ENCODE measurements around the gene MADD. TPM values are rescaled to one million over a fixed set of nuclear protein-coding genes. Genes with fewer than 3 reads are reported as not detected.

The MADD gene
- total and polyA plus RNA-seq, 2 donors = 28.9 to 32.9 TPM

DNA sequence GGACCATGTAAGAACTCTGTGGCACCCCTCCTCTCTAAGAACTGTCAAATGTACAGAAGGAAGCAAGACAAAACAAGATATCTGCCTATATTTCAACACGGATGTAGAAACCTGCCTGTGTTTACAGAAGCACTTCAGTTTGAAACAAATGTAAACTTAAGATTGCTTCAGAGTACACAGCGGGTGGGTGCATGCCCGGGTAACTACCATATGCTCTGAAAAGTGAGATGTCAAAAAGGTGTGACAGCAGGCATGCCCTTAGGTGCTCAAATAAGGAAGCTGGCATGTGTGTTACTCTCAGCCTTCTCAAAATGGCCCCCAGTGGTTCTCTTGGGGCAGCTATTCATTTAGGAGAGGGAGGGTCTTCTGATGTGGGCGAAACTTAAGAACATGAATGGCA, 26.5 kb upstream of the MADD start:
- no peak overlapping the region for H3K4me3 ChIP-seq (ENCODE audit: low read depth, low read length)
- H3K27ac ChIP-seq (ENCODE audit: low read depth) = no peak overlapping the region
- WGBS = 77% methylated on average over 4 of the region's 4 CpGs
- H3K4me1 ChIP-seq (ENCODE audit: insufficient read depth) = peaks cover 2% of the 10 kb centered on the region
- peaks cover 6% of the 10 kb centered on the region for H3K36me3 ChIP-seq (ENCODE audit: insufficient read depth)
- no peak for DNase-seq (ENCODE audit: extremely low spot score)

DNA sequence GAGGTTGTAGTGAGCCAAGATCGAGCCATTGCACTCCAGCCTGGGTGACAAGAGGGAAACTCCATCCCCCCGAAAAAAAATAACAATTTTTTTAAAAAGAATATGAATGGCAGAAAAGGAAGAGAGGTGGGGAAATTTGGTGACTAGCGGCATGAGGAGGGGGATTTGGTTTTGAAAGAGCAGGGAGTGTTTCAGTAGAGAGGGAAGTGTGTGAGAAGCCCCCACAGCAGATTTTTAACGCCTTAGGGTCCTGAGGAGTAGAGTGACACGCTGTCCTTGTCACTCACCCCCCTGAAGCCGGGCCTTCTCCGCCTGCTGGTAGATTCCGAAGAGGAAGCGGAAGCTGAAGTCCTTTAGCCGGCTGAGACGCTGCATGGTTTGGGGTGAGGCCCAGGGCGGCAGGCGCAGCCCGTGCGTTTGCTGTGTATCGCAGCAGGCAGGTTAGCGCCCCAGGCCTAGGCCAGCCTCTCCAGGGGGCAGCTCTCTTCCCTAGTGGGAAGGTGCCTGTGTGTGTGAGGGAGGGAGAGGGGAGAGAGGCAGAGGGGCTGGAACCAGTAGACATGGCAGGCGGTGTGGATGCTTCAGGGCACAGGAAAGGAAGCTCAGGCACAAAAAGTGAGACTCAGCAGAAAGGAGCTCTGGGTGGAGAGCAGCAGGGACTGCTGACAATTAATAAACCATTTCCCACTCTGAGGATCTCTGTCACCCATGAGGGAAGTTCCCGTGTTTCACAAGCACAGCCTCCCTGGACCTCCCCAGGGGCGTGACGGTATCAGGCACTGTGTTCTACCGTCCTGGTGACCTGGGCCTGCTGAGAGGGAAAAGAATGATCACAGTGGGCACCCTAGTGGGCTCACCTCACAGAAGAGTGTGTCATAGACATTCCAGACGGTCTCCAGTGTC, 25.2 kb upstream of the MADD start:
- H3K36me3 ChIP-seq (ENCODE audit: insufficient read depth) = peaks cover 6% of the 10 kb centered on the region

DNA sequence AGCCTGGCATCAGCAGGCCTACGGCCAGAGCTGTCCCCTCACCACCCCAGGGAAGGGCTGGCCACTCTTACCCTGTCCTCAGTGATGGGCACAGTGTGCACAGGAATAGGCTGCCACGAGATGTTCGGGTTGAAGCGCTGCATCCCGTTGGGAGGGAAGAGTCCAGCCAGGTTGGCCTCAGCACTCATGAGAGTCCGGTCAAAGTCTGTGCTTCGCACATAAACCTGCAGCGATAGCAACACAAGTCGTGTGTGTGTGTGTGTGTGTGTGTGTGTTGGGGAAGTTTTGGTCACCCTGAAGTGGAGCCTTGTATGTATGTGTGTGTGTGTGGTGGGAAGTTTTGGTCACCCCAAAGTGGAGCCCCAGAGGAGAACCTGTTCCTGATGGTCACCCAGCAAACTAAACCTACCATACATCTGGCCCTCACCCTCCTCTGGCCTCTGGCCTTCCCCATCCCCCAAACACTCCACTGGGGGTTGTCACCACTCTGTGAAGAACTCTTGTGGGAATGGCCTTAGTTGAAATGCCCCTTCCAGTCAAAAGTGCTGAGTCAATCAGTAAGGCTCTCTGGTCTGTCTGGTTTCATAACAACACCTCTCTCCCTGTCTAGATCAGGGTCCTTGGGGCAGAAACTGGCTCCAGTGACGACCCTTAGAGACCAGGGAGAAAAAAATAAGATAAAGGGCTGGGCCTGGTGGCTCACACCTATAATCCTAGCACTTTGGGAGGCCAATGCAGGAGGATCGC, 24.1 kb upstream of the MADD start:
- Histone ChIP-seq H3K27ac (ENCODE audit: low read depth) (no peak overlapping the region), H3K4me3 (ENCODE audit: low read depth, low read length) (no peak overlapping the region), H3K36me3 (ENCODE audit: insufficient read depth) (peaks cover 6% of the 10 kb centered on the region), H3K4me1 (ENCODE audit: insufficient read depth) (peaks cover 2% of the 10 kb centered on the region)
- DNase-seq (ENCODE audit: extremely low spot score) = no peak
- WGBS = 89% methylated on average over 11 of the region's 11 CpGs

More for the DNA sequence above, 25.2 kb upstream of the MADD start:
- H3K4me3 ChIP-seq (ENCODE audit: low read depth, low read length) = no peak overlapping the region
- DNase-seq (ENCODE audit: extremely low spot score) = no peak
- H3K4me1 ChIP-seq (ENCODE audit: insufficient read depth) = peaks cover 2% of the 10 kb centered on the region
- 90% methylated on average over 23 of the region's 23 CpGs for WGBS
- H3K27ac ChIP-seq (ENCODE audit: low read depth) = no peak overlapping the region

DNA sequence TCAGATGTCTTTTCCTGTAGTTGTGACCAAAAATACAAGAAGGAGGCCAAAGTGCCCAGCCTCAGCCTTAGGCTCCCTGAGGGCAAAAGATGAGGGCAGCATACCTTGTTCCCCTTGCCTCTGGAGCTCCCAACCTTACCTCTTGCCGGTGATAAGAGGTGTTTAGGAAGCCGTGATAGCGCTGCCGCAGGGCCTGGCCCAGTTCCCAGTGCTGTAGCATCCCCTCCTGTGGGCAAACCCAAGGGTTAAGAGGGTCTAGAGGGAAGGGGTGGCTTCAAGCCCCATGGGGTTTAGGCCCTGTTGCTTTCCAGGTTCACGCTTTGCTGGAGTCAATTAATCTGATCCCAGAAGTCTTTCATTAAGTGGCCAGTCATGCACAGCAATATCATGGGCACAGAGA, 22.4 kb upstream of the MADD start:
- Histone ChIP-seq H3K4me3 (ENCODE audit: low read depth, low read length) (no peak overlapping the region), H3K4me1 (ENCODE audit: insufficient read depth) (peaks cover 2% of the 10 kb centered on the region), H3K36me3 (ENCODE audit: insufficient read depth) (peaks cover 1% of the 10 kb centered on the region), H3K27ac (ENCODE audit: low read depth) (no peak overlapping the region)
- no peak for DNase-seq (ENCODE audit: extremely low spot score)
- 81% methylated on average over 5 of the region's 5 CpGs for WGBS

DNA sequence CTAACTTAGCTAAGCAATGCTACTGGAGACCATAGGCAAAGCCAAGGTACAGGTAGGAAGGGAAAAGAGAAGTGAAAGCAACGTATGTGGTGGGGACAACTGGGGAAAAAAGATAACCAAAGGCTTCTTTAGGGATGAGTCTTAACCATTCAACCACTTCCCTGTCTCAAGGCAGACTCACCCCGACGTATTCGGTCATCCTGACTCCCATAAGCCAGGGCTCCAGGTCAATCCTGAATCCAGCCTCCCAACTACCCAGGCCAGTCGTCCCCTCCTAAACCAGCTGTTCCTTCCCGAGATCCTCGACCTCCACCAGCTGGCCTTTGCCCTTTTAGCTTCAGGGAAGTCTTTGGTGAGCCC, 21.6 kb upstream of the MADD start:
- H3K4me1 ChIP-seq (ENCODE audit: insufficient read depth) = peaks cover 2% of the 10 kb centered on the region
- under 1% methylated on average over 7 of the region's 7 CpGs for WGBS
- peak overlapping the region; percentile 13 for H3K27ac ChIP-seq (ENCODE audit: low read depth)
- DNase-seq (ENCODE audit: extremely low spot score) = no peak
- H3K36me3 ChIP-seq (ENCODE audit: insufficient read depth) = peaks cover 1% of the 10 kb centered on the region
- peak overlapping the region; percentile 61 for H3K4me3 ChIP-seq (ENCODE audit: low read depth, low read length)

DNA sequence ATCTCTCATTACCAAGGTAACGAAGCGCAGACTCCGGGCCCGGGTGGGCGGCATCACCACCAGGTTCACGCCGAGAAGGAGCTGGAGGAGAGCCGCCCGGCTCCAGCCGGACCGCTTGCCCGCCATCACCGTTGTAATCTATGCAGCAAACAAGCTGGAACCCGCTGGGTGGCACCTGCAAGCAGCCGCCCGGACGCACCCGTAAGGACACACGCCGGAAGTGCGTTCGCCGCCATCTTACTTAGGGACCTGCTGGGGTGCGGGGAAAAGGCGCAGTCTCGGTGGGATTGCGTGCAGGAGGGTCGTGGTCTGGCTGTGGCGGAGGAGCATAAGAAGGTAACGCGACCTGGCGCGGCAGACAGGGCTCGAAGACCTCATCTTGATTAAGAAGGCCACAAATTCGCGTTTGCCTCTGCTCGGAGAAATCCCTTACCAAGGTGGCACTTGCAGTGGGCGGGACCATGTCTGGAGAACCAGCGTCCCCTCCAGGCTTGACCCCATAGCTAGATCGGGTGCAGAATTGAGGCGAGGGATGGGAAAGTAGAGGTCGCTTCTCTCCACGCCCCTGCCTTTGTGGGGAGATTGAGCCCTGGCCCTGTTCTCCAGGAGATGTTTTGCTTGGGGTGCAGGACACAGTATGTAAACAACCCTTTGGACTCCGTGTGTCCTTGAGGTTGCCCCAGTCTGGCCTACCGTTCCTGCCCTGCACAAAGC, 21.1 kb upstream of the MADD start, which contains the start of gene ACP2:
ACP2 (minus strand) TSS at position 151 of the 714 bp plus-strand sequence; CDS start at position 126, 25 bp downstream.
- Histone ChIP-seq H3K4me3 (ENCODE audit: low read depth, low read length) (peak within 1 kb of the TSS; percentile 61), H3K4me1 (ENCODE audit: insufficient read depth) (peaks cover 2% of the 10 kb centered on the region), H3K27ac (ENCODE audit: low read depth) (peak within 1 kb of the TSS; percentile 62), H3K36me3 (ENCODE audit: insufficient read depth) (peaks cover 1% of the 10 kb centered on the region)
- under 1% methylated on average over 45 of the region's 45 CpGs for WGBS
- DNase-seq (ENCODE audit: extremely low spot score) = no peak

DNA sequence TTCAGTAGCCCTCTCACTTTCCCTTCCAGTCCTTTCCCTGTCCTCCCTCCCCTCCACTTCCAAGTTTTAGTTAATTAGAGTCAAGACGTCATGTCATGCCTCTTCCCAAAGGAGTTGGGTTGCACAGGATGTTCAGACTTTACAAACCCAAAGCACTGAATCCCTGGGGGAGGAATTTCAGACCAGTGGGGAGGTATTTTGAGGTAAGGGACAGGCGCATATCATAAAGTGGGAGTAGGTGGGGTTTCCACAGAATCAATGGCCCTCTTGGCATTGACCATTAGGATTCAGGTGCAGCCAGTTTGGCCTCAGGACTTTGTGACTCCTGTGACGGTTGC, 20.6 kb upstream of the MADD start:
- 53% methylated on average over 3 of the region's 3 CpGs for WGBS
- H3K36me3 ChIP-seq (ENCODE audit: insufficient read depth) = peaks cover 1% of the 10 kb centered on the region
- H3K4me3 ChIP-seq (ENCODE audit: low read depth, low read length) = peak overlapping the region; percentile 61
- DNase-seq (ENCODE audit: extremely low spot score) = no peak
- H3K4me1 ChIP-seq (ENCODE audit: insufficient read depth) = peaks cover 2% of the 10 kb centered on the region
- H3K27ac ChIP-seq (ENCODE audit: low read depth) = no peak overlapping the region

DNA sequence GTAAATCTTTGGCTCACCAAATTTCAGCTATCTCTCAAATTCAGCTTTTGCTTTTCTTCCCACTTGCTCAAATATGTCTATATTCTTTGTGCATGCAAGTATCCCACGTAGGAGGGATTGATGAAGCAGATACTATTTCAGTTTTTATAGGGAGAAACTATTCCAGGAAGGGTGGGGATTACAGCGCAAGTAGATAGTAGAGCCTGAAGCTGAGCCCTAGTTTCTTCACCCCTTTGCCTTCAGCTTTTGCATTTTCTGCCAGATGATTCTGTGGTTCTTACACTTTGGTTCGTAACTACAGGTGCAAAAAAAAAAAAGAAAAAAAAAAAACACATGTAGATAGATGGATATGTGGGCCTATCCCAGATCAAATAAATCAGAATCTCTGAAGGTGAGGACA, 18.2 kb upstream of the MADD start:
- no peak for DNase-seq (ENCODE audit: extremely low spot score)
- H3K4me1 ChIP-seq (ENCODE audit: insufficient read depth) = peaks cover 2% of the 10 kb centered on the region
- H3K4me3 ChIP-seq (ENCODE audit: low read depth, low read length) = no peak overlapping the region
- 58% methylated on average over 3 of the region's 3 CpGs for WGBS
- H3K27ac ChIP-seq (ENCODE audit: low read depth) = no peak overlapping the region
- H3K36me3 ChIP-seq (ENCODE audit: insufficient read depth) = peaks cover 1% of the 10 kb centered on the region

DNA sequence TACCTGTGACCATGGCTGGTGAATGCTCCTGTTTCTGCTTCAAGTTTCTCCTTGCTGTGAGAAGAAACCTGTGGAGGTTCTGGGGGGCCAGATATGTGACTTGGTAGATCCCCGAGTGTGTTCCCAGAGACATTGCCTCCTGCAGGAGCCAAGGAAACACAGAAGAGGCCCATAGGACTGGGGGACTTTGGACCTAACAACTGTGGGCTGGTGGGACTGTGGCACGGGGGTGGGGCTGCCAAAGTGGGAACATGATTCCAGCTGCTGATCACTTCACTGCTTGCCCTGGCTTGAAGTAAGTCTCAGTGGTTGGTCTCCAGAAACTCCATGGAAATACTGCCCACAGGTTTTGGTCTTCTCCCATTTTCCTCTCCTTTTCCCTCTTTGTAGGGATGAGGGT, 16.3 kb upstream of the MADD start:
- no peak for DNase-seq (ENCODE audit: extremely low spot score)
- Histone ChIP-seq H3K36me3 (ENCODE audit: insufficient read depth) (no peaks in the 10 kb centered on the region), H3K4me1 (ENCODE audit: insufficient read depth) (no peaks in the 10 kb centered on the region), H3K4me3 (ENCODE audit: low read depth, low read length) (no peak overlapping the region), H3K27ac (ENCODE audit: low read depth) (peak overlapping the region; percentile 93)
- 84% methylated on average over 2 of the region's 2 CpGs for WGBS

DNA sequence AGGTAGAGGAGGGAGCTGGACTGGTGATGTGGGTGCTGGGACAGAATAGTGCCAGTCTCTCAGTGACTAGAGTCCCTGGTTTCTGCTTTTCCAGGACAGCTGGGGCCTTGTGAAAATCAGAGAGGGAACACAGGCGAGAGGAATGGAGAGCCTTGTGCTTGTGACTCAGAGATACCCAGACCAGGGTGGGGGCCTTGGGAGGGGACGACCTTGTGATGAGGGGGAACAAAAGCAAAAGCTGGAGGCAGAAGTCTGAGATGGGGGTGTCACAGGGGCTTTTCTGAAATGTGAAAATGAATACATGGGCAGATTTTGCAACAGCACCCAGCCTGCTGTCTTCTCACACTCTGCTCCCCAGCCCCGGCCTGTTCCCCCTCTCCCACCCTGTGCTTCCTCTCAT, 15.5 kb upstream of the MADD start:
- DNase-seq (ENCODE audit: extremely low spot score) = no peak
- Histone ChIP-seq H3K4me1 (ENCODE audit: insufficient read depth) (no peaks in the 10 kb centered on the region), H3K27ac (ENCODE audit: low read depth) (peak overlapping the region; percentile 93), H3K4me3 (ENCODE audit: low read depth, low read length) (no peak overlapping the region), H3K36me3 (ENCODE audit: insufficient read depth) (no peaks in the 10 kb centered on the region)
- 30% methylated on average over 3 of the region's 3 CpGs for WGBS

DNA sequence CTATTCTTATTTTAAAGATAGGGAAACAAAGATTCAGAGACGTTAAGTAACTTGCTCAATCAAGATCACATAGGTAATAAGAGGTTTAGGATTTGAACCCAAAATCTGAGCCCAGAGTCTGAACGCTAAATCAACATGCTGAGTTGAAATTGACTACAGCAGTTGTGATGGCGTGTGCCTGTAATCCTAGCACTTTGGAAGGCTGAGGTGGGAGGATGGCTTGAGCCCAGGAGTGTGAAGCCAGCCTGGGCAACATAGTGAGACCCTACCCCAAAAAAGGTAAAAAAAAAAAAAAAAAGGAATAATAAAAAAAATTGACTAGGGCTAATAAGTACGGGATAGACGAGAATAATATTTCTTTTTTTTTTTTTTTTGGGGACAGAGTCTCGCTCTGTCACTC, 13.6 kb upstream of the MADD start:
- no peak overlapping the region for H3K27ac ChIP-seq (ENCODE audit: low read depth)
- WGBS = 89% methylated on average over 6 of the region's 6 CpGs
- no peak for DNase-seq (ENCODE audit: extremely low spot score)
- no peak overlapping the region for H3K4me3 ChIP-seq (ENCODE audit: low read depth, low read length)
- H3K36me3 ChIP-seq (ENCODE audit: insufficient read depth) = no peaks in the 10 kb centered on the region
- H3K4me1 ChIP-seq (ENCODE audit: insufficient read depth) = no peaks in the 10 kb centered on the region

DNA sequence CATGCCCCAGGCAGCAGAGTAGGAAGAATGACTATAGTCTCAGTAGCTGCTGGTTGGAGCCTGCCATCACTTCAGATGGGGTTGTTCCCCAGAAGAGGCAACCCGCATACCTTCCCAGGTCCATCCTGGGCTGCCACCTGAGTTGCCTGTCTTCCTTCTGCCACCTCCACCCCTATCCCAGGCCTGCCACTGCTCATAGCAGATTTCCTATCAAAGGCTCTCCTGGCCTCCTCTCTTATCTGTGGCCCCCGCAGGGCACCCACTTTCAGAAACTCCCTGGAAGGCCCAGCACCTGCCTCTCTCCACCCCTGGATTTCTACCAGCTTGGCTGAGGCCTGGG, 12.8 kb upstream of the MADD start:
- peak overlapping the region; percentile 53 for H3K27ac ChIP-seq (ENCODE audit: low read depth)
- no peaks in the 10 kb centered on the region for H3K4me1 ChIP-seq (ENCODE audit: insufficient read depth)
- 53% methylated on average over 2 of the region's 2 CpGs for WGBS
- peak overlapping the region; percentile 39 for H3K4me3 ChIP-seq (ENCODE audit: low read depth, low read length)
- H3K36me3 ChIP-seq (ENCODE audit: insufficient read depth) = no peaks in the 10 kb centered on the region
- DNase-seq (ENCODE audit: extremely low spot score) = no peak

DNA sequence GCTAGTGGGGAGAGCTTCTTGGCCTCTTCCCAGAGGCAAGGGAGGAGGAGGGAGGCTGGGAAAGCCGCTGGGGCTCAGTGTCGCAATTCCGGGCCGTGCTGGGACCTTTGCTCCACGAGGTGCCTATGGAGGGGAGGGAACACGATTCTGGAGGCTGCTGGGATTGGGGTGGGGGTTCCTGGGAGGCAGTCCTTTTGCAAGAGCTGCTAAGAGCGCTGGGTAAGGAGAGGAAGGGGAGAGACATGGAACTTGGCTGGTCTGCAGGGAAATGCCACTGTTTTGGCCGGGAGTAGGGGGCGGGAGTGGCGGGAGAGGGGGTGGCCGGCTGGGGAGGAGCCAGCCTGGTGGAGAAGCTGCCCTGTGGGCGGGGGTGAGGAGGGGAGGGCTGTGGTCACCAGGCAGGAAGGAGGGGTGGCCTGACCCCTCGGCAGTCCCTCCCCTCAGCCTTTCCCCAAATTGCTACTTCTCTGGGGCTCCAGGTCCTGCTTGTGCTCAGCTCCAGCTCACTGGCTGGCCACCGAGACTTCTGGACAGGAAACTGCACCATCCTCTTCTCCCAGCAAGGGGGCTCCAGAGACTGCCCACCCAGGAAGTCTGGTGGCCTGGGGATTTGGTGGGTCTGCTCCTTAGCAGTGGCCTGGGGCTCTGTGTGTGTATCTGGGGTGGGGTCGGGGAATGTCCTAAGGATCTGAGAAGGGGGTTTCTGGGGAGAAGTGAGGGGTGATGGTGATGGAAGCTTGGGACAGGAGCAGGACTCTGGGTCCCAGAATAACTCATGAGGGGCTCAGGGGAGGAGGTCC, 12.2 kb upstream of the MADD start, which contains the start of gene NR1H3:
NR1H3 (plus strand) TSS at position 480 of the 800 bp plus-strand sequence. CDS start 1,221 bp downstream, outside the sequence.
- Histone ChIP-seq H3K27ac (ENCODE audit: low read depth) (peak within 1 kb of the TSS; percentile 84), H3K36me3 (ENCODE audit: insufficient read depth) (no peaks in the 10 kb centered on the region), H3K4me3 (ENCODE audit: low read depth, low read length) (peak within 1 kb of the TSS; percentile 39), H3K4me1 (ENCODE audit: insufficient read depth) (no peaks in the 10 kb centered on the region)
- no peak for DNase-seq (ENCODE audit: extremely low spot score)
- WGBS = 4% methylated on average over 15 of the region's 15 CpGs
